K562 (cell line): Measurements from ENCODE around the gene FOLR2.
"Not testable (repeated sequence)": the region's sequence is repeated elsewhere in the genome, so short reads cannot be mapped to it uniquely, and the experiment has no call there.

Source experiments
- BRF1 ChIP-seq: IDR thresholded peaks from 3 replicates; pipeline ENCODE4 v1.6.1; 2011; ENCODE audit warnings: borderline replicate concordance, mild to moderate bottlenecking; ENCODE audit not compliant: insufficient read length; ENCODE audit errors: extremely low read depth
- CXXC5 ChIP-seq: fragments of 250-450 bp; sonication (Bioruptor Pico); IDR thresholded peaks from 2 replicates; pipeline ENCODE4 v1.8.0; 2022; ENCODE audit warnings: inconsistent platforms, mild to moderate bottlenecking, moderate library complexity
- MBD2 ChIP-seq: sonication (generic); IDR thresholded peaks from 2 replicates; pipeline ENCODE4 v1.6.1; 2016; ENCODE audit warnings: low read depth, borderline replicate concordance
- PHB ChIP-seq: fragments of 250-450 bp; sonication (Bioruptor Pico); IDR thresholded peaks from 2 replicates; pipeline ENCODE4 v1.5.0; 2021
- TCF7L2 ChIP-seq: fragments of 150-350 bp; IDR thresholded peaks from 2 replicates; pipeline ENCODE4 v1.6.1; 2016; ENCODE audit warnings: low read depth, mild to moderate bottlenecking, low read length, moderate library complexity
- ZZZ3 ChIP-seq: fragments of 450-650 bp; IDR thresholded peaks from 2 replicates; pipeline ENCODE4 v1.6.1; 2016; ENCODE audit warnings: antibody characterized with exemption, mild to moderate bottlenecking, moderate library complexity

DNA sequence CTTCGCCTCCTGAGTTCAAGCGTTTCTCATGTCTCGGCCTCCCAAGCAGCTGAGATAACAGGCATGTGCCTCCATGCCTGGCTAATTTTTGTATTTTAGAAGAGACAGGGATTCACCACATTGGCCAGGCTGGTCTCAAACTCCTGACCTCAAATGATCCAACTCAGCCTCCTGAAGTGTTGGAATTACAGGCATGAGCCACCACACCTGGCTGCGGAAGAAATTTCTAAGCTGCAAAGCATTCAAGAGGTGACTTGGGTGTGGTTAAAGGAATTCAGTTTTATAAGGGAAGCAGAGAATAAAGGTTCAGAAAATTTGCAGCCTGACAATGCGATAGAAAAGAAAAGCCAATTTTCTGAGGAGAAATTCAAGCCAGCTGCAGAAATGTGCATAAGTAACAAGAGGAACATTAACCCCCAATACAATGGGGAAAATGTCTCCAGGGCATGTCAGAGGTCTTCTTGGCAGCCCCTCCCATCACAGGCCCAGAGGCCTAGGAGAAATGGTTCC is 47.5 kb upstream of the FOLR2 start:
- TF ChIP-seq MBD2; BRF1; CXXC5 (CRISPR knock-in tag); PHB (CRISPR knock-in tag); TCF7L2; ZZZ3: not testable (repeated sequence)
